Pancreas (tissue), 10 donors: ENCODE data around the gene CDK13. TPM values are rescaled to one million over a fixed set of nuclear protein-coding genes. Genes with fewer than 3 reads are reported as not detected.
"Not testable (repeated sequence)": the region's sequence is repeated elsewhere in the genome, so short reads cannot be mapped to it uniquely, and the experiment has no call there.

ENCODE experiments used
- ATAC-seq, 4 donors: fragments of 200-7000 bp; cut with Tn5 transposase; one replicate each; pipeline versions ENCODE4 v1.8.0 to v1.9.1; 2020; ENCODE audit warnings: mild to moderate bottlenecking in 4 of 4, moderate library complexity in 4 of 4
- DNase-seq, 6 donors: peaks; one replicate each; pipeline ENCODE4 v3.0.0-alpha.2; 2020
- FAIRE-seq: peaks from 2 replicates; lab custom pipeline; 2012; peaks lifted over from hg19 to GRCh38; lab: Jason Lieb, UNC
- H3K27ac ChIP-seq, 4 donors: fragments of 200-600 bp; sonication (generic); 1 replicate in 3 of 4; 2 replicates in 1 of 4; pipeline versions ENCODE4 v1.5.0 to v1.8.0; 2020
- H3K27me3 ChIP-seq, 4 donors: fragments of 200-600 bp; one replicate each; pipeline ENCODE4 v1.8.0; 2021
- H3K36me3 ChIP-seq, 3 donors: fragments of 200-600 bp; sonication (generic) in 1 of 3; one replicate each; pipeline versions ENCODE4 v1.5.0 to v1.8.0; 2020 to 2021
- H3K4me1 ChIP-seq, 3 donors: fragments of 200-600 bp; one replicate each; pipeline ENCODE4 v1.8.0; 2021
- H3K4me3 ChIP-seq, 4 donors: fragments of 200-600 bp; sonication (generic) in 2 of 4; one replicate each; pipeline versions ENCODE4 v1.5.0 to v1.8.0; 2020 to 2021
- H3K9me3 ChIP-seq, 4 donors: fragments of 200-600 bp; one replicate each; pipeline ENCODE4 v1.8.0; 2021
- WGBS, 2 donors: extraction: QIAGEN DNeasy Blood & Tissue Kit; methylation state at CpG; one replicate each; pipeline ENCODE4 v1.1.7; 2013; 5-methylcytosine and 5-hydroxymethylcytosine counted together
- intact Hi-C, 3 donors: fragments of 100-400 bp; cut with DNase I; formaldehyde crosslinking; loops; one replicate each; pipeline versions ENCODE4 v1.11.1 to v1.14.2; 2022
- polyA plus RNA-seq, 2 donors: library from polyadenylated mRNA; stranded (reverse); fragments of 200-250 nt; gene quantifications; one replicate each; pipeline ENCODE4 v1.2.3, GENCODE V29; 2013
- total RNA-seq, 6 donors: library from RNA; stranded (reverse); fragmentation: NEBNext Ultra II Directional in 4 of 6; extraction: Animal tissue kit (Norgen Biotek cat#: 25700) in 4 of 6; gene quantifications; one replicate each; pipeline versions ENCODE4 v1.2.1 to v1.2.4, GENCODE V29; 2021 to 2023
- TF ChIP-seq, protein P1 (sequence below), 4 donors: fragments of 200-600 bp; sonication (generic) in 3 of 4; IDR thresholded peaks; one replicate each; pipeline versions ENCODE4 v1.5.0 to v1.8.0; 2021; ENCODE audit warnings: antibody characterized with exemption in 4 of 4
- donor health status: healthy with polysubstance abuse.
- donor health status: DM: no; HTN: no; CAD: no; lungs with moderate emphysema.
- donor health status: DM: no; HTN: no; CAD: no.
- donor health status: control.
- donor health status: control.
- donor health status: Bipolar disorder and iron deficiency.
- donor health status: DM: yes; HTN: yes; CAD: no.
- donor health status: DM: no; HTN: no; CAD: no.
- donor health status: DM: no; HTN: no; CAD: no.
- donor health status: DM: yes; HTN: yes; CAD: no.

Gene CDK13
- total and polyA plus RNA-seq, 8 donors, result 13.2 to 34.7 (median 22.0) TPM

DNA sequence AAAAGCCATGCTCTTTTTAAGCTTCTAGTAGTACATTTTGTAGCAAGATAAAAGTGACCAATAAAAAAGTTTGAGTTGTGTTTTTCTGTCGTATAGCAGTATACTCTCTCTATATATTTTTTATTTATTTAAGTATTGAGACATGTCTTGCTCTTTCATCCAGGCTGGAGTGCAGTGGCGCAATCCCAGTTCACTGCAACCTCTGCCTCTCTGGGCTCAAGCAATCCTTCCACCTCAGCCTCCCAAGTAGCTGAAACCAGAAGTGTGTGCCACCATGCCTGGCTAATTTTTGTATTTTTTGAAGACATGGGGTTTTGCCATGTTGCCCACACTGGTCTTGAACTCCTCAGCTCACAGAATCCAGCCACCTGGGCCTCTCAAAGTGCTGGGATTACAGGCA, 187.5 kb downstream of the CDK13 start:
- Histone ChIP-seq H3K27me3 (no peaks in the 10 kb centered on the region), H3K4me3 (no peak overlapping the region), H3K36me3 (no peaks in the 10 kb centered on the region), H3K9me3 (no peaks in the 10 kb centered on the region), H3K4me1 (peaks cover 3 to 7% (median 6%) of the 10 kb centered on the region in 3 donors), H3K27ac (no peak overlapping the region)
- FAIRE-seq (no peak), ATAC-seq (no peak), DNase-seq (no peak)
- intact Hi-C loops, result no loop called here
- TF ChIP-seq, protein P1, sequence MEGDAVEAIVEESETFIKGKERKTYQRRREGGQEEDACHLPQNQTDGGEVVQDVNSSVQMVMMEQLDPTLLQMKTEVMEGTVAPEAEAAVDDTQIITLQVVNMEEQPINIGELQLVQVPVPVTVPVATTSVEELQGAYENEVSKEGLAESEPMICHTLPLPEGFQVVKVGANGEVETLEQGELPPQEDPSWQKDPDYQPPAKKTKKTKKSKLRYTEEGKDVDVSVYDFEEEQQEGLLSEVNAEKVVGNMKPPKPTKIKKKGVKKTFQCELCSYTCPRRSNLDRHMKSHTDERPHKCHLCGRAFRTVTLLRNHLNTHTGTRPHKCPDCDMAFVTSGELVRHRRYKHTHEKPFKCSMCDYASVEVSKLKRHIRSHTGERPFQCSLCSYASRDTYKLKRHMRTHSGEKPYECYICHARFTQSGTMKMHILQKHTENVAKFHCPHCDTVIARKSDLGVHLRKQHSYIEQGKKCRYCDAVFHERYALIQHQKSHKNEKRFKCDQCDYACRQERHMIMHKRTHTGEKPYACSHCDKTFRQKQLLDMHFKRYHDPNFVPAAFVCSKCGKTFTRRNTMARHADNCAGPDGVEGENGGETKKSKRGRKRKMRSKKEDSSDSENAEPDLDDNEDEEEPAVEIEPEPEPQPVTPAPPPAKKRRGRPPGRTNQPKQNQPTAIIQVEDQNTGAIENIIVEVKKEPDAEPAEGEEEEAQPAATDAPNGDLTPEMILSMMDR (IDR thresholded peaks at IDR 0.05), result no peak
- WGBS, 2 donors, result 94 to 95% methylated on average over 2 of the region's 2 CpGs

DNA sequence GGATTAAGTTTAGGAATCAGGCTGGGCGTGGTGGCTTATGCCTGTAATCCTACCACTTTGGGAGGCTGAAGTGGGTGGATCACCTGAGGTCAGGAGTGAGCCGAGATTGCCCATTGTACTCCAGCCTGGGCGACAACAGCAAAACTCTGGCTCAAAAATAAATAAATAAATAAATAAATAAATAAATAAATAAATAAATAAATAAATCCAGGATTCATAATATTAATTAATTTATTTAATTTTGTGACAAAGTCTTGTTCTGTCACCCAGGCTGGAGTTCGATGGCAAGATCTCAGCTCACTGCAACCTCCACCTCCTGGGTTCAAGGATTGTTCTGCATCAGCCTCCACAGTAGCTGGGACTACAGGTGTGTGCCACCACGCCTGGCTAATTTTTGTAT, 188.9 kb downstream of the CDK13 start:
- intact Hi-C loops, result no loop called here
- no peak for FAIRE-seq
- Histone ChIP-seq H3K4me1 (no peaks in the 10 kb centered on the region), H3K9me3 (no peaks in the 10 kb centered on the region), H3K4me3 (no peak overlapping the region), H3K27ac (no peak overlapping the region), H3K27me3 (no peaks in the 10 kb centered on the region), H3K36me3 (no peaks in the 10 kb centered on the region)
- TF ChIP-seq, protein P1 (IDR thresholded peaks at IDR 0.05), result no peak
- no peak for DNase-seq
- 95 to 97% methylated on average over 5 of the region's 5 CpGs for WGBS, 2 donors
- no peak for ATAC-seq

DNA sequence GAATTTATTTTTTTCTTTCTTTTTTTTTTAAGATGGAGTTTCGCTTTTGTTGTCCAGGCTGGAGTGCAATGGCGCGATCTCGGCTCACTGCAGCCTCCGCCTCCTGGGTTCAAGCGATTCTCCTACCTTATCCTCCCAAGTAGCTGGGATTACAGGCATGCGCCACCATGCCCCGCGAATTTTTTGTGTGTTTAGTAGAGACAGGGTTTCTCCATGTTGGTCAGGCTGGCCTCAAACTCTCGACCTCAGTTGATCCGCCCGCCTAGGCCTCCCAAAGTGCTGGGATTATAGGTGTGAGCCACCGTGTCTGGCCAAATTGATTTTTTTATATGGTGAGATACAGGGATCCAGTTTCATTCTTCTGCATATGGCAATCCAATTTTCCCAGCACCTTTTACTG, 189.8 kb downstream of the CDK13 start:
- intact Hi-C loops, H3K4me3 ChIP-seq, H3K9me3 ChIP-seq, FAIRE-seq, H3K36me3 ChIP-seq, DNase-seq, H3K4me1 ChIP-seq, H3K27ac ChIP-seq, H3K27me3 ChIP-seq, ATAC-seq: not testable (repeated sequence)
- WGBS, 2 donors, result 96 to 98% methylated on average over 13 of the region's 13 CpGs

DNA sequence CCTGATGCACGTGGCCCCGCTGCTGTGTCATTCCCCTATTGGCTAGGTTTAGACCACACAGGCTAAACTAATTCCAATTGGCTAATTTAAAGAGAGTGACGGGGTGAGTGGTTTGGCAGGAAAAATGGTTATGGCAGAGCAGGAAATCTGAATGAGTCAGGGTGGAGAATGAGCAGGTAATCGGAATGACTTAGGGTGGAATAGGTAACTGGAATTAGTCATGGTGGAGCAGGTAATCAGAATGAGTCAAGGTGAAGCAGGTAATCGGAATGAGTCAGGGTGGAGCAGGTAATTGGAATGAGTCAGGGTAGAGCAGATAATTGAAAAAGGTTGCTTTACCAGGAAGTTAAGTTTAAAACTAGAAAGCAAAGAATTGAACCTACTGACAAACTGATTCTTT, 191.9 kb downstream of the CDK13 start:
- intact Hi-C loops, FAIRE-seq: not testable (repeated sequence)
- WGBS, 2 donors, result 93 to 94% methylated on average over 5 of the region's 5 CpGs

DNA sequence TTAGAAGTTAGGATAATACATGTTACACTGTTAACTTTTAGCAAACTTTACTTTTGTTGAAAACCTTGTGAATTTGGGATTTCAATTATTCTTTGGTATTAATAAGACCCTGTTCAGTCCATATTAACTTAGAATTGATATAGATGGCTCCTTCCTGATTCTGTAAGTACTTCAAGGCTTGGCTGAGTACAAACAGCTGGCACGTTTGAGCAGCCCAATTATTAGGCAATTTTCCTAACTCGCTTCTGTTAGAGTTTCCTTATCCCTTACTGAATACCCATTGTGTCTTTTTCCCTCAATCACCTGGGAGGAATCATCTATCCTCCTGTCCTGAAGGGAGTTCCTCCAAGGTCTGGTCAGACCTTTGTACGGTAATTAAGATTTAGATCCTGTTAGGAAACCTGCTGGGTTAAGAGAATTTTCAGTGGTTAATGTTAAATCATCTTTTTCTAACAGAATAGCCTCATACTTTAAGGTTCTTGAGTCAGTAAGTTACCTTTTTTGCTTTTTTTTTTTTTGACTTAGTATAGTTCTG, 195.6 kb downstream of the CDK13 start:
- intact Hi-C loops, H3K4me3 ChIP-seq, FAIRE-seq, H3K27ac ChIP-seq, DNase-seq, H3K4me1 ChIP-seq, H3K36me3 ChIP-seq, H3K27me3 ChIP-seq, H3K9me3 ChIP-seq, ATAC-seq: not testable (repeated sequence)
- 80 to 89% methylated on average over 3 of the region's 3 CpGs for WGBS, 2 donors

More for the DNA sequence above, 191.9 kb downstream of the CDK13 start:
- H3K27ac ChIP-seq, H3K4me1 ChIP-seq, H3K4me3 ChIP-seq, DNase-seq, H3K36me3 ChIP-seq, H3K27me3 ChIP-seq, H3K9me3 ChIP-seq, ATAC-seq: not testable (repeated sequence)

DNA sequence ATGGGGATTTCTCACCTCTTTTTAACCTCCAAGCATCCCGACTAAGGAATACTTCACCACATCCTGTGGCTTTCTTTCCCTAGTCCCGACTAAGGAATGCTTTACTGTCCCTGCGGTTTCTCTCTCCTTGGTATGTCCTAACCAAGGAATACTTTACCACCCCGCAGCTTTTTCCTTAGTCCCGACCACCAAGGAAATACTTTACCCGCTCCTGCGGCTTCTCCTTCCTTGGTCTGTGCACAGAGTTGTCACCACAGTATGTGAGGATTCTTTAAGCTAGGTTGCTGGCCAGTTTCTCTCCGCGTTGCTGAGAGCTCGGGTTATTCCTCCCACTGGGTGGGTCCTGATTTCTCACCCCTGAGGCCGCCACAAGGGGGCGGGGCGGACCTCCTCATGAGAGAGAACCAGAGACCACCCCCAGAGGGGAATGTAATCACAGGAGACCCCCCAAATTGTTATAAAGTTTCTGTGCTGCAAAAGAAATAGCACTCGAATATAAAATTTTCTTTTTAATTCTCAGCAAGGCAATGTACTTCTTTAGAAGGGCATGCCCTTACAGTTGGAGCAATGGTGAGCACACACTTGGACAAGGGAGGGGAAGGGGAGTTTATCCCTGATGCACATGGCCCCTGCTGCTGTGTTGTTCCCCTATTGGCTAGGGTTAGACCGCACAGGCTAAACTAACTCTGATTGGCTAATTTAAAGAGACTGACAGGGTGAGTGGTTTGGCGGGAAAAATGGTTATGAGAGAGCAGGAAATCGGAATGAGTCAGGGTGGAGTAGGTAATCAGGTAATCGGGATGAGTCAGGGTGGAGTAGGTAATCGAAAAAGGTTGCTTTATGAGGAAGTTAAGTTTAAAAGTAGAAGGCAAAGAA, 197.6 kb downstream of the CDK13 start:
- intact Hi-C loops, result no loop called here
- no peak for DNase-seq
- no peaks in the 10 kb centered on the region for H3K27me3 ChIP-seq
- H3K4me3 ChIP-seq, result no peak overlapping the region
- TF ChIP-seq, protein P1 (IDR thresholded peaks at IDR 0.05), result no peak
- no peak for ATAC-seq
- WGBS, 2 donors, result 82 to 92% methylated on average over 19 of the region's 19 CpGs
- no peak overlapping the region for H3K27ac ChIP-seq
- no peak for FAIRE-seq
- no peaks in the 10 kb centered on the region for H3K4me1 ChIP-seq
- no peaks in the 10 kb centered on the region for H3K36me3 ChIP-seq
- H3K9me3 ChIP-seq, result no peaks in the 10 kb centered on the region

DNA sequence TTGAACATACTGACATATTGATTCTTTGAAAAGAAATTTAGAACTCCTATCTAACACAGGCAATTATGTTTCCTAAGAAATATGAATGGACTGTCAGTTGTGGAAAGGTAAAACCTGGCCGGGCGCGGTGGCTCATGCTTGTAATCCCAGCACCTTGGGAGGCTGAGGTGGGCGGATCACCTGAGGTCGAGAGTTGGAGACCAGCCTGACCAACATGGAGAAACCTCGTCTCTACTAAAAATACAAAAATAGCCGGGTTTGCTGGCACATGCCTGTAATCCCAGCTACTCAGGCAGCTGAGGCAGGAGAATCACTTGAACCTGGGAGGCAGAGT, 198.2 kb downstream of the CDK13 start:
- intact Hi-C loops, H3K4me1 ChIP-seq, DNase-seq, ATAC-seq, H3K36me3 ChIP-seq, H3K27ac ChIP-seq, H3K9me3 ChIP-seq, H3K27me3 ChIP-seq, FAIRE-seq, H3K4me3 ChIP-seq: not testable (repeated sequence)
- WGBS, 2 donors, result 91 to 99% methylated on average over 7 of the region's 7 CpGs
